VCaP (cell line): ENCODE data around the gene GGACT.
"Not testable (repeated sequence)": the region's sequence is repeated elsewhere in the genome, so short reads cannot be mapped to it uniquely, and the experiment has no call there.

Source experiments
- H3K27ac ChIP-seq: fragments of 450-650 bp; 2 replicates; pipeline ENCODE4 v1.5.1; 2017
- CTCF ChIP-seq: fragments of 450-650 bp; conservative IDR thresholded peaks from 2 replicates; pipeline ENCODE4 v1.5.1; 2017; ENCODE audit warnings: mild to moderate bottlenecking, moderate library complexity

The GGACT gene

GRCh38 chr13:100528820-100529219 lies 59.8 kb downstream of the GGACT start:
- TF ChIP-seq CTCF = no peak
- no peak overlapping the region for H3K27ac ChIP-seq

DNA sequence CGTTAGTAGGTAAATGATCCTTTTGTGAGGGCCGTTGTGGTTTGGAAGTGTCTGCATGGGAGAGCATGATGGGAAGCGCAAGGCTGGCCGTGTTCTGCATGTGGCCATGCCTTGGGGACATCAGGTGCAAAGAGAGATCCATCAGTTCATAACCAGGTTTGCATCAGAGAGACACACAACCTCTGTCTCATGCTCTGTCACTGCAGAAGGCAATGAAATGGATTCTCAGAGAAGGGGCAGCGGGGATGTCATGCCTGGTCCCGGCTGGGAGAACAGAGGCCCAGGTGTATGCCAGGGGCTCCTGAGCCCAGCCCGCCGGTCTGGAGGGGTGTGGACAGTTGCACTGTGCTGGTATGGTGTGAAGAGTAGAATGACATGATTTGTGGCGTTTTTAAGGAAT lies 60.2 kb downstream of the GGACT start:
- TF ChIP-seq CTCF = no peak
- H3K27ac ChIP-seq = no peak overlapping the region

GRCh38 chr13:100527644-100528043 lies 60.9 kb downstream of the GGACT start:
- TF ChIP-seq CTCF = no peak
- no peak overlapping the region for H3K27ac ChIP-seq

GRCh38 chr13:100526318-100527000 lies 62.1 kb downstream of the GGACT start:
- H3K27ac ChIP-seq = no peak overlapping the region
- no peak for TF ChIP-seq CTCF

DNA sequence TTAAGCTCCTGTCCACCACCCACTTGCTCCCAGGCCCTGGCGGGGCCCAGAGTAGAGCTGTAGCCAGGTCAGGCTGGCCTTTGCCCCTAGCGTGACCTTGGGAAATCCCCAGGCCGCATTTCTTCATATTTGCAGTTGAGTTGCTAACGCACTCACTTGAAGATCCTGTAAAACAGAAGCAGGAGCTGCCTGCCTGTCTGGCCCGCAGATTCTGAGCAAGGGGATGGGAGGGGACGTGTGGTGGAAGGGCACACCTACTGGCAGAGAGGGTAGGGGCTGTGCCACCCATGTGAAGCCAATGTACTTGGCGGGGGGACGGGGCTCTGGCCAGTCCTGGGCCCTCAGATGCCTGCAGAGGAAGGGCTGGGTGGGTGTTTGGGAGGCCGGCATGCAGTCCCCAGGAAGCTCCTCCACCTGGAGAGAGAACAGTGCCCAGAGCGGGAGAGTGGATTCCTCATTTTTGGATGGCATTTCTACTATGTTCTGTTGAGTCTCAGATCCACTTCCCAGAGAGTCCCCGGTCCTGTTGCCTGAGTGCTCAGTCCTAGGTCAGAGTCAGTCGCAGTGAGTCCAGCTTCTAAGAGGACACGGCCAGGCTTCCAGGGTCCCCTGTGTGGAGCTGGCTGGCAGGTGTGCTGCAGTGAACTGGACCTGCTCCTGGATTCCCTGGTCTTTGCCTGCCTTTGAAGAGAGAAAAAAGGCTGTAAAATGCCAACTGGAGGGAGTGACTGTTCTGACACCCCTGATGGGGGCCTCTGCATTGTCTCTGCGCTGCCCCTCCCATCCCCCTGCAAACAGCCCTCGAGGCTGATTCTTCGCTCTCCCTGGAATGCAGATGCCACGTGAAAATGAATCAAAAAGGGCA lies 62.9 kb downstream of the GGACT start:
- H3K27ac ChIP-seq = no peak overlapping the region
- no peak for TF ChIP-seq CTCF

GRCh38 chr13:100524688-100525087 lies 63.9 kb downstream of the GGACT start:
- H3K27ac ChIP-seq = not testable (repeated sequence)

- H3K27ac ChIP-seq = no peak overlapping the region
- TF ChIP-seq CTCF = no peak
Measured at GRCh38 chr13:100523981-100524386, 64.6 kb downstream of the GGACT start.

DNA sequence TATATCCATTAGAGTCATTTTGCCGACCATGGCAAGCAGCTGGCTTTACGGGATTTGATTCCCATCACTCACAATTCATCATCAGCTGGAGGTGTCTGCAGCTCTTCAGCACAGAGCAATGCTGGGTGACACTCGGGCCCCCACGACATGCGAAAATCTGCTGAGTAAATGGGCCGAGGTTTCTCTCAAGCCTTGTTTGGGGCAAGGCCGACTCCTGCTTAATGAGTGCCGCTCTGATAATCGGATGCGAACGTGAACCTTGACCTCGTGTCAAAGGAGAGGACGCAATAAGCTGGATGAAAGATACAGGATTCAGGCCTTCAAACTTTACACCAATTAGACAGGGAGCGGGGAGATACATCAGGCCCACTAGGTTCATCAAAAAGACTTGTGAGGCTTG lies 65.2 kb downstream of the GGACT start:
- no peak overlapping the region for H3K27ac ChIP-seq
- TF ChIP-seq CTCF = no peak
